AG04450 (cell line): ENCODE results near the gene MYO1D. TPM values are rescaled to one million over a fixed set of nuclear protein-coding genes. Genes with fewer than 3 reads are reported as not detected.
"Not testable (repeated sequence)": the region's sequence is repeated elsewhere in the genome, so short reads cannot be mapped to it uniquely, and the experiment has no call there.

Source experiments
- CTCF ChIA-PET: fragments of 300-600, 350-600 bp; formaldehyde crosslinking; extraction: SDS; loops from one replicate; lab custom pipeline; 2022; ENCODE audit warnings: antibody characterized with exemption, inconsistent platforms; lab: Charles Lee
- POLR2A ChIA-PET: fragments of 350-600 bp; formaldehyde crosslinking; extraction: SDS; loops from one replicate; lab custom pipeline; 2021; ENCODE audit warnings: antibody characterized with exemption, inconsistent platforms; lab: Yijun Ruan, JAX
- DNase-seq: peaks from one replicate; pipeline ENCODE4 v3.0.0-alpha.2; 2011; ENCODE audit warnings: low read depth, low spot score
- H3K27ac ChIP-seq: one replicate; pipeline ENCODE4 v1.5.1; 2012; ENCODE audit warnings: low read depth, low read length, control low read depth
- H3K27me3 ChIP-seq: one replicate; pipeline ENCODE4 v1.6.0; 2012; ENCODE audit warnings: low read length; ENCODE audit not compliant: control insufficient read depth, insufficient read depth
- H3K4me3 ChIP-seq: 2 replicates; pipeline ENCODE4 v1.5.1; 2011; ENCODE audit warnings: mild to moderate bottlenecking, low read depth, low read length, control low read depth
- H3K9me3 ChIP-seq: 2 replicates; pipeline ENCODE4 v1.5.1; 2012; ENCODE audit warnings: low read length; ENCODE audit not compliant: control insufficient read depth, insufficient read depth
- CTCF ChIP-seq: IDR thresholded peaks from 2 replicates; pipeline ENCODE4 v1.5.1; 2011; ENCODE audit warnings: low read depth, low read length, control low read depth, inconsistent platforms
- polyA plus RNA-seq: library from polyadenylated mRNA; depleted of rRNA; stranded (reverse); fragments of >200 nt; gene quantifications from 2 replicates; pipeline ENCODE4 v1.2.3, GENCODE V29; 2011

Gene MYO1D
- polyA plus RNA-seq, 1 experiment, result 1.1 TPM

- ChIA-PET POLR2A (no interaction called here), CTCF (interaction anchor here (0.7 to 1.2 kb wide), 2 partner anchors 22 to 116 kb away, joined by 4 read pairs; partner anchors contain the start of gene MYO1D)
- TF ChIP-seq CTCF, result no peak
- Histone ChIP-seq H3K27me3 (no peaks in the 10 kb centered on the region), H3K27ac (no peak overlapping the region), H3K9me3 (no peaks in the 10 kb centered on the region), H3K4me3 (no peak overlapping the region)
- DNase-seq, result no peak
Observed at GRCh38 chr17:32899236-32900013, 22.5 kb upstream of the MYO1D start.

- Histone ChIP-seq H3K27ac (no peak overlapping the region), H3K9me3 (no peaks in the 10 kb centered on the region), H3K4me3 (no peak overlapping the region), H3K27me3 (no peaks in the 10 kb centered on the region)
- ChIA-PET POLR2A (no interaction called here), CTCF (interaction anchor here (1.6 kb wide), 1 partner anchor 19 kb away, joined by 6 read pairs; no protein-coding TSS in a partner anchor)
- TF ChIP-seq CTCF, result no peak
- no peak for DNase-seq
Observed at GRCh38 chr17:32896647-32897258, 19.8 kb upstream of the MYO1D start.

GRCh38 chr17:32894245-32894644 is 17.3 kb upstream of the MYO1D start:
- CTCF ChIA-PET, result interaction anchor here (1.6 to 2.6 kb wide), 2 partner anchors 17 to 111 kb away, joined by 4 to 12 read pairs; partner anchors contain the start of gene MYO1D
- POLR2A ChIA-PET, result no interaction called here
- Histone ChIP-seq H3K9me3 (no peaks in the 10 kb centered on the region), H3K27ac (no peak overlapping the region), H3K4me3 (no peak overlapping the region), H3K27me3 (no peaks in the 10 kb centered on the region)
- TF ChIP-seq CTCF, result no peak
- no peak for DNase-seq

- H3K27ac ChIP-seq, POLR2A ChIA-PET, H3K9me3 ChIP-seq, DNase-seq, H3K4me3 ChIP-seq, CTCF ChIA-PET, H3K27me3 ChIP-seq: not testable (repeated sequence)
Observed at GRCh38 chr17:32887410-32887809, 10.5 kb upstream of the MYO1D start.

- H3K27me3 ChIP-seq, H3K4me3 ChIP-seq, POLR2A ChIA-PET, H3K9me3 ChIP-seq, CTCF ChIA-PET, H3K27ac ChIP-seq, DNase-seq: not testable (repeated sequence)
Observed at GRCh38 chr17:32886951-32887350, 10.0 kb upstream of the MYO1D start.

GRCh38 chr17:32882734-32883133 is 5.8 kb upstream of the MYO1D start:
- no peaks in the 10 kb centered on the region for H3K27me3 ChIP-seq
- no peak for TF ChIP-seq CTCF
- no peaks in the 10 kb centered on the region for H3K9me3 ChIP-seq
- POLR2A ChIA-PET, result no interaction called here
- H3K4me3 ChIP-seq, result no peak overlapping the region
- DNase-seq, result no peak
- CTCF ChIA-PET, result interaction anchor here (3.1 kb wide), 1 partner anchor 27 kb away, joined by 13 read pairs; no protein-coding TSS in a partner anchor
- no peak overlapping the region for H3K27ac ChIP-seq
